AG04449 (cell line): ENCODE results near the gene GNLY.

Experiments
- CTCF ChIA-PET: fragments of 350-600 bp; formaldehyde crosslinking; extraction: SDS; loops from one replicate; lab custom pipeline; 2021; ENCODE audit warnings: antibody characterized with exemption; lab: Yijun Ruan, JAX
- POLR2A ChIA-PET: fragments of 400-600, 350-600 bp; formaldehyde crosslinking; extraction: SDS; loops from one replicate; lab custom pipeline; 2020; ENCODE audit warnings: antibody characterized with exemption, inconsistent platforms; lab: Yijun Ruan, JAX
- DNase-seq: peaks from one replicate; pipeline ENCODE4 v3.0.0-alpha.2; 2010; ENCODE audit warnings: low read depth, low spot score
- H3K4me3 ChIP-seq: 2 replicates; pipeline ENCODE4 v1.5.1; 2011; ENCODE audit warnings: low read depth, mild to moderate bottlenecking, control low read depth, low read length
- TF ChIP-seq, protein P1 (sequence below): IDR thresholded peaks from one replicate; pipeline ENCODE4 v1.5.1; 2011; ENCODE audit warnings: mild to moderate bottlenecking, moderate library complexity, low read length, control low read depth, inconsistent platforms; ENCODE audit not compliant: insufficient read depth; ENCODE audit errors: missing control alignments

GNLY gene

DNA sequence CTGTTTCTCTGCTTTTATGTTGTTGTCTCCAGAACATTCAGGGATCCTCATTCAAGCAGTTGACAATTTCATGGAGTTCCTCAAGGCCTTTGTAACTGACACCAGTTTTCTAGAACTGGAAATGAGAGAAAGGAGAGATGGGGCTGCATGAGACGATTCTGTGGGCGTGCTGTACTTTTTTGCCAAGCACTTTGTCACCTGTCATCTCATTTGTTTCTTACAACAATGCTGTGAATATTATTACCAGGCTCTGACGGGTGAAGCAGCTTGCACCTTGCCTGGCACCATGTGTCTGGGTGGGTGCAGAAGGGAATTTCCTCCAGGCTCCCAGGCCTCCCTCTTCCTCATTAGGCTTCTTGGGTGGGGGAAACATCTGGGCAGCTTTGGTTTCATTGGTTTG lies 37.4 kb downstream of the GNLY start:
- H3K4me3 ChIP-seq = no peak overlapping the region
- POLR2A ChIA-PET = no interaction called here
- TF ChIP-seq, protein P1, sequence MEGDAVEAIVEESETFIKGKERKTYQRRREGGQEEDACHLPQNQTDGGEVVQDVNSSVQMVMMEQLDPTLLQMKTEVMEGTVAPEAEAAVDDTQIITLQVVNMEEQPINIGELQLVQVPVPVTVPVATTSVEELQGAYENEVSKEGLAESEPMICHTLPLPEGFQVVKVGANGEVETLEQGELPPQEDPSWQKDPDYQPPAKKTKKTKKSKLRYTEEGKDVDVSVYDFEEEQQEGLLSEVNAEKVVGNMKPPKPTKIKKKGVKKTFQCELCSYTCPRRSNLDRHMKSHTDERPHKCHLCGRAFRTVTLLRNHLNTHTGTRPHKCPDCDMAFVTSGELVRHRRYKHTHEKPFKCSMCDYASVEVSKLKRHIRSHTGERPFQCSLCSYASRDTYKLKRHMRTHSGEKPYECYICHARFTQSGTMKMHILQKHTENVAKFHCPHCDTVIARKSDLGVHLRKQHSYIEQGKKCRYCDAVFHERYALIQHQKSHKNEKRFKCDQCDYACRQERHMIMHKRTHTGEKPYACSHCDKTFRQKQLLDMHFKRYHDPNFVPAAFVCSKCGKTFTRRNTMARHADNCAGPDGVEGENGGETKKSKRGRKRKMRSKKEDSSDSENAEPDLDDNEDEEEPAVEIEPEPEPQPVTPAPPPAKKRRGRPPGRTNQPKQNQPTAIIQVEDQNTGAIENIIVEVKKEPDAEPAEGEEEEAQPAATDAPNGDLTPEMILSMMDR = no peak
- DNase-seq = no peak
- CTCF ChIA-PET = interaction anchor here (0.5 to 23.8 kb wide), 6 partner anchors 10 to 83 kb away, joined by 3 to 643 read pairs (median 8); partner anchors contain the start of gene ATOH8

DNA sequence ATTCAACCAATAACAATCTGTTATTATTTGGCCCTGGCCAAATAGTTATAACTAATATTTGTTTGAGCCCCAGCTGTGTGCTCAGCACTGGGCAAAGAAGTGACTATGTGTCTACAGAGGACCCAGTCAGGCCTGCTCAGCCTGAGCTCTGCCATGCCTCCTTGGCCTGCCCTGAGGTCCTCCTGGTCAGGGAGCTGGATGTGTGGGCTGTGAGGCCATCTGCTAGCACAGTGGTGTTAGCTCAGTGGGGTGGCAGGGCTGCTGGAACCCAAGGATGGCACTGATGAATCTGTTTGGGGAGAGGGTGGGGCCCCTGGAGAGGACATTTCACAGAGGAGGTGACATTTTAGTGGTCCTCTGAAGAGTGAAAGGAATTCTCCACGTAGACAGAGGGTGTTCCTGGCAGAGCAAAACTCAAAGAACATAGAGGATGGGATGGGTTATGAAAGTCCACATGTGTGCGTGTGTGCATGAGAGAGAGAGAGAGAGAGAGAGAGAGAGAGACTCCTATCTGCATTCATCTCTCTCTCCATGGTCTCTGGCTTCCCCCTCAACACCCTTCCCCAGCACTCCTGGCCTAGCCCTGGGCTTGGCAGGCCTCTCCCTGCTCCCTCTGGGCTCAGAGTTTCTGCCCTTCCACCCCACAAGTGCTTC lies 38.4 kb downstream of the GNLY start:
- TF ChIP-seq, protein P1 = no peak
- CTCF ChIA-PET = interaction anchor here (0.9 to 23.8 kb wide), 6 partner anchors 9 to 95 kb away, joined by 3 to 643 read pairs (median 8); partner anchors contain the start of gene ATOH8
- no peak overlapping the region for H3K4me3 ChIP-seq
- no peak for DNase-seq
- POLR2A ChIA-PET = no interaction called here

DNA sequence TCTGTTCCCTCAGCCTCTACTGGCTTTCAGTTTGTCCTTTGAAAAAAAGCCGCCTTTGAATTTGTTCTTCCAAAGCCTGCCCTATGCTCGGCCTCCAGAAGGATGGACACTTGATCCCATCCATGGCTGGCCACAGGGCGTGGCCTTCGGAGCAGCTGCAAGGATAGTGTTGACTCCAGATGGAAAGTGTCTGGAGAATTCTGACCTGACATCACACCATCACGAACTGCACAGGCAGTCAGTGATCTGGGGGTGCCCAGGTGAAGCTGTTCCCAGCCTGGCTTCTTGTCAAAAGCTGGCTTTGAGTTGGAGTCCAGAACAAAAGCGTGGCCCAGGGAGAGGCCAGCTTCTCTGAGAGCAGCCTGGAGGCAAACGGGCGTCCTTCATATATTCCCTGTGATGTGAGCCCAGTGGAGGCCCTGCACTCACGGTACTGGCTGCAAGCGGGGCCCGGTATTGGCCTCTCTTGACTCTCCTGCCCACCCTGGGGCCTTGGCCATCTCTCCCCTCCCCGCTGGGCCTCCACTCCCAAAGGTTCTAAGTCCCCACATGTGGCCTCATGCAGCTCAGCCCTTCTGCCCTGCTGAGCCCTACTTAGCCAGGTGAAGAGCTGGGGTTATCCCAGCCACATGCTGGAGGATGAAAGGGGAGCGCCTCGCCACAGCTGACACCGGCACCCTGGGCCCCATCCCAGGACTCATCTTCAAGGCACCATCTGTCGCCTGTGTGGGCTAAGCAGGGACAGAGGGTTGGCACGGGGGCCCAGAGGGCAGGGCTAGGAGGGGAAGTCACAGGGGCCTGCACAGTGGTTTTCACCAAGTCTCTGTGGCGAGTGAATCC lies 39.2 kb downstream of the GNLY start:
- ChIA-PET CTCF (interaction anchor here (0.7 to 23.8 kb wide), 8 partner anchors 8 to 94 kb away, joined by 3 to 643 read pairs (median 7); partner anchors contain the start of gene ATOH8), POLR2A (no interaction called here)
- TF ChIP-seq, protein P1 = no peak
- no peak for DNase-seq
- H3K4me3 ChIP-seq = no peak overlapping the region

DNA sequence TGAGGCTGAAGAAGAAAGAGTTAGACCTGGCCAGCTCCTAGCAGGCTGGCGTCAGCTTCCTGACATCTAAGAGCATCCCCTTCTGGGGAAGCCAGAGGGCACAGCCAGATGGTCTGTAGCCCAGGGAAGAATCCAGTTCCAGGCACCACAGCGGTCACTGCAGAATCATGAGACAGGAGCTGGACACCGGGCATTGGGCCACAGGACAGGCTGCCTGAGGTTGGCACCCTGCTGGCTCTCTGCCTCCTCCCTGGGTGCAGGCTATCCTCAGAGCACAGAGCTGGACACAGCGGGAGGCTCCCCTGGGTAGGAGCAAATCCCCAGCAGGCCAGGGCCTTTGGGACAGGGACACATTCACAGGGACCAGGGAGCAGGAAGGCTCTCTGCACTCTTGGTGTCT lies 39.9 kb downstream of the GNLY start:
- ChIA-PET CTCF (interaction anchor here (0.7 to 23.8 kb wide), 7 partner anchors 8 to 93 kb away, joined by 3 to 643 read pairs (median 5); partner anchors contain the start of gene ATOH8), POLR2A (no interaction called here)
- H3K4me3 ChIP-seq = no peak overlapping the region
- no peak for DNase-seq
- TF ChIP-seq, protein P1 = no peak

DNA sequence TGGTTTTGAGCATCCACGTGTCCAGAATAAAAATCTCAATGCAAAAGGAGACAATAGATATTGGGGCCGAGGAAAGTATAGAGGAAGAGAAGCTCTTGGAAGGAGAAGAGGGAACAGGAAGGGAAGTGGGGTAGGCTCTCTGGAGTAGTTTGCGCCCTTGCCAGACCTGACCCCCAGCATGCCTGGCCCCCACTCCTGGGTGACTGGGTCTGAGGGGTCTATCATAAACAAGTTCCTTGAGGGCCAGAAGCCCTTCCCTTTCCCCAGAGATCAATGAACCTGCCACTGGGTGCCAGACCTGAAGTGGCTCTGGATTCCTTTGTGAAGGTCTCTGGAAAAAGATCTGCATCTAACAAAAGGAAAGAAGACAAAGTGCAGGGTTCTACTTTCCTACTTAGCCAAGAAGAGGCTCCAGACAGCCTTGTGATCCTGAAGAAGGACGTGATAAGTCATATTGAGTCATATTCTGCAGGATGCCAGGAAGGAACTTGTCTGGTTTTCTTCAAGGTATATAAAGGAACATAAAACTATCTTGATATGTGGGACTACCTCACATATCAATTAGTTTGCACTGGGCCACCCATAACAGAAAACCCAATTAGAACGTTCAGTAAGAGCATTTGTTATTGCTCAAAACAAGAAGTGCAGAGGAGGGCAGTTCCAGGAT lies 40.9 kb downstream of the GNLY start:
- ChIA-PET CTCF (interaction anchor here (1.6 to 23.8 kb wide), 4 partner anchors 10 to 74 kb away, joined by 5 to 643 read pairs (median 75); partner anchors contain the start of gene ATOH8), POLR2A (no interaction called here)
- TF ChIP-seq, protein P1 = no peak
- no peak for DNase-seq
- H3K4me3 ChIP-seq = no peak overlapping the region
